Measurements from ENCODE around the gene MKRN2OS.

Gene MKRN2OS

GRCh38 chr3:12590096-12590495, 44.8 kb upstream of the MKRN2OS start:
- Histone ChIP-seq H3K27ac (ENCODE audit: low read length) (no peak overlapping the region), H3K9me3 (ENCODE audit: insufficient read depth, low read length) (no peaks in the 10 kb centered on the region), H3K4me3 (ENCODE audit: low read length) (no peak overlapping the region), H3K9ac (ENCODE audit: low read length) (no peak overlapping the region), H3K4me1 (ENCODE audit: low read length) (peaks cover 5% of the 10 kb centered on the region; the same call in 1 of the 2 replicates), H3K36me3 (replicated peaks; ENCODE audit: low read depth, low read length) (peaks cover 72% of the 10 kb centered on the region), H3K27me3 (ENCODE audit: low read depth, low read length) (no peaks in the 10 kb centered on the region), H3K79me2 (ENCODE audit: low read length) (no peaks in the 10 kb centered on the region; the same call in 1 of the 2 replicates), H2AFZ (ENCODE audit: low read depth, low read length) (no peak overlapping the region), H3K4me2 (ENCODE audit: low read length) (no peak overlapping the region), H4K20me1 (ENCODE audit: insufficient read depth, low read length) (peaks cover 8% of the 10 kb centered on the region; the same call in 1 of the 2 replicates)
- no peak for TF ChIP-seq EZH2phosphoT487 (IDR thresholded peaks at IDR 0.05; ENCODE audit: low read depth)
- TF ChIP-seq CTCF (IDR thresholded peaks at IDR 0.05; ENCODE audit: low read depth, low read length) = no peak

DNA sequence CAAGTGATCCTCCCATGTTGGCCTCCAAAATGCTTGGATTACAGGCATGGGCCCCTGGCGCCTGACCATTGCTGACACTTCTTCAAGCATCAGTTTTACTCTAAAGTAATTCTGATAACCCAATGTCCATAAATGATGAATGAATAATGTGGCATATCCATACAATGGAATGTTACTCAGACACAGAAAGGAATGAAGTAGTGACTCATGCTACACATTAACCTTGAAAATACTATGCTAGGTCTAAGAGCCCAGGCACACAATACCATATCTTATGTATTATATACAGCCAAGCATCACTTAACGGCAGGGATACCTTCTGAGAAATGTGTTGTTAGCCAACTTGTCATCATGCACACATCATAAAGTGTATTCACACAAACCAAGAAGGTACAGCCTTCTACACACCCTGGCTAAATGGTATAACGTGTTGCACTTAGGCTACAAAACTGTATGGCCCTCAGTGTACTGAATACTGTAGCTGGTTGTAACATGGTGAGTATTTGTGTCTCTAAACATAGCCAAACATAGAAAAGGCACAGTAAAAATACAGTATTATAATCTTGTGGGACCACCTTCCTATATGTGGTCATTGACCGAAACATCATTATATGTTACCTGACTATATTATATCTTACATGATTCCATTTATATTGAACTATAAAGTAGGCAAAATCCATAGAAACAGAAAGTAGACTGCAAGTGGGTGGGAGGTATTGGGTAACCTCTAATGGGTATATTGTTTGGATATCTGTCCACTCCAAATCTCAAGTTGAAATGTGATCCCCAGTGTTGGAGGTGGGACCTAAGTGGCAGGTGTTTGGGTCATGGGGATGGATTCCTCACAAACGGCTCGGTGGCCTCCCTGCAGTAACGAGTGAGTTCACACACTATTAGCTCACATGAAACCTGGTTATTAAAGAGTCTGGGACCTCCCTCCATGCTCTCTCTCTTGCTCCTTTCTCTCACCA, 43.0 kb upstream of the MKRN2OS start:
- Histone ChIP-seq H4K20me1 (ENCODE audit: insufficient read depth, low read length) (0 out of 2 replicates have a peak, but pooled peaks cover 8% of the 10 kb centered on the region), H3K9me3 (ENCODE audit: insufficient read depth, low read length) (no peaks in the 10 kb centered on the region), H3K27ac (ENCODE audit: low read length) (no peak overlapping the region), H2AFZ (ENCODE audit: low read depth, low read length) (no peak overlapping the region), H3K27me3 (ENCODE audit: low read depth, low read length) (no peaks in the 10 kb centered on the region), H3K9ac (ENCODE audit: low read length) (no peak overlapping the region), H3K36me3 (replicated peaks; ENCODE audit: low read depth, low read length) (peaks cover 73% of the 10 kb centered on the region), H3K4me1 (ENCODE audit: low read length) (peaks cover 5% of the 10 kb centered on the region; the same call in 1 of the 2 replicates), H3K4me3 (ENCODE audit: low read length) (no peak overlapping the region), H3K4me2 (ENCODE audit: low read length) (no peak overlapping the region), H3K79me2 (ENCODE audit: low read length) (no peaks in the 10 kb centered on the region)
- TF ChIP-seq CTCF (IDR thresholded peaks at IDR 0.05; ENCODE audit: low read depth, low read length) = no peak
- TF ChIP-seq EZH2phosphoT487 (IDR thresholded peaks at IDR 0.05; ENCODE audit: low read depth) = no peak

DNA sequence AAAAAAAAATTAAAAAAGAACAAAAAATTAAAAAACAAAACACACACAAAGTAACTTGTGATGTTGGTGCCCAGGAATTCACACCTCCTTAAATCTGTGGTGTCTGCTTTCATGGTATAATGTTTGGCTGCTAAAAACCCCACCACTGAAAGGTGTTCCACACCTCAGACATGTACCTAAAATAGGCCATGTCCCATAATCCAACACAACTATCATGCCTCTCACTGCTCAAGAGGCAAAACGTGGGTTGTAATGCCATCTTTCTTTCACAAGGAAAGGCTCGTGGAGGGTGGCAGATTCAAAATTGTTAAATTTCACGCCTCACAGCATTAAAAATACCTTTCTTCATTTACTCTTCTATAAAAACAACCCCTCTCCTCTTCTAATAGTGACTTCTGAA, 41.1 kb upstream of the MKRN2OS start:
- H3K4me1 ChIP-seq (ENCODE audit: low read length) = peaks cover 5% of the 10 kb centered on the region; the same call in 1 of the 2 replicates
- H2AFZ ChIP-seq (ENCODE audit: low read depth, low read length) = no peak overlapping the region
- H4K20me1 ChIP-seq (ENCODE audit: insufficient read depth, low read length) = 0 out of 2 replicates have a peak, but pooled peaks cover 8% of the 10 kb centered on the region
- H3K27me3 ChIP-seq (ENCODE audit: low read depth, low read length) = no peaks in the 10 kb centered on the region
- peaks cover 80% of the 10 kb centered on the region for H3K36me3 ChIP-seq (replicated peaks; ENCODE audit: low read depth, low read length)
- no peaks in the 10 kb centered on the region for H3K9me3 ChIP-seq (ENCODE audit: insufficient read depth, low read length)
- H3K9ac ChIP-seq (ENCODE audit: low read length) = no peak overlapping the region
- no peak overlapping the region for H3K4me3 ChIP-seq (ENCODE audit: low read length)
- no peak overlapping the region for H3K4me2 ChIP-seq (ENCODE audit: low read length)
- no peak overlapping the region for H3K27ac ChIP-seq (ENCODE audit: low read length)
- no peak for TF ChIP-seq CTCF (IDR thresholded peaks at IDR 0.05; ENCODE audit: low read depth, low read length)
- TF ChIP-seq EZH2phosphoT487 (IDR thresholded peaks at IDR 0.05; ENCODE audit: low read depth) = no peak
- H3K79me2 ChIP-seq (ENCODE audit: low read length) = no peaks in the 10 kb centered on the region

DNA sequence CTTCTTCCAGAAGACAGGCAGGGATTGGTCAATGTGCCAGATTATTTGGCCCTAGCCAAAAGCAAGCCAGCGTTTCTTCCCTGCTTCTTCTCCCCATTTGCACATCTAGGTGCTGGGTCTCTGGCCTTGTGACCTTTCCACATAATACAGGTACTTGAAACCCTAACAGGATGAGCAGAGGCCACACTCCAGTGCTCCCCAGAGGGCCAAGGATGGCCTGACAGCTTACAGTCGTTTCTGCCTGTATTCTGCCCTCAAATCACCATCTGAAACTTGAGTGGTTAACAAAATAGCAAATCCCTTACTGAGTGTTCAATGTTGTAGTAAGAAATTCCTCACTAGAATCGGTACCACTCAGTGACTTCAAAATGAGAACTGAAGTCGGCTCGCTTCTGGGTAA, 40.7 kb upstream of the MKRN2OS start:
- H3K4me1 ChIP-seq (ENCODE audit: low read length) = peaks cover 5% of the 10 kb centered on the region; the same call in 1 of the 2 replicates
- H3K27ac ChIP-seq (ENCODE audit: low read length) = no peak overlapping the region

More for the DNA sequence above, 40.7 kb upstream of the MKRN2OS start:
- Histone ChIP-seq H3K9ac (ENCODE audit: low read length) (no peak overlapping the region), H3K4me2 (ENCODE audit: low read length) (no peak overlapping the region), H2AFZ (ENCODE audit: low read depth, low read length) (no peak overlapping the region), H4K20me1 (ENCODE audit: insufficient read depth, low read length) (0 out of 2 replicates have a peak, but pooled peaks cover 8% of the 10 kb centered on the region), H3K79me2 (ENCODE audit: low read length) (no peaks in the 10 kb centered on the region), H3K4me3 (ENCODE audit: low read length) (no peak overlapping the region), H3K36me3 (replicated peaks; ENCODE audit: low read depth, low read length) (peaks cover 80% of the 10 kb centered on the region), H3K9me3 (ENCODE audit: insufficient read depth, low read length) (no peaks in the 10 kb centered on the region), H3K27me3 (ENCODE audit: low read depth, low read length) (no peaks in the 10 kb centered on the region)
- TF ChIP-seq EZH2phosphoT487 (IDR thresholded peaks at IDR 0.05; ENCODE audit: low read depth) = no peak
- no peak for TF ChIP-seq CTCF (IDR thresholded peaks at IDR 0.05; ENCODE audit: low read depth, low read length)

Measured in OCI-LY3 (cell line).